Fibroblast of skin of right quadriceps (primary cell): ENCODE measurements around the gene PLA2G4B.

Source experiments
- DNase-seq: peaks from one replicate; pipeline ENCODE4 v3.0.0-alpha.2; 2013

Gene PLA2G4B

GRCh38 chr15:41851755-41852370, 13.2 kb downstream of the PLA2G4B start:
- DNase-seq: no peak

- DNase-seq: no peak
Observed at GRCh38 chr15:41852736-41853590, 14.3 kb downstream of the PLA2G4B start.

- no peak for DNase-seq
Observed at GRCh38 chr15:41853831-41854230, 15.2 kb downstream of the PLA2G4B start.

GRCh38 chr15:41854443-41854842, 15.8 kb downstream of the PLA2G4B start:
- no peak for DNase-seq

GRCh38 chr15:41855261-41855961, 16.8 kb downstream of the PLA2G4B start:
- DNase-seq: no peak

GRCh38 chr15:41856262-41856661, 17.6 kb downstream of the PLA2G4B start:
- no peak for DNase-seq

- DNase-seq: no peak
Observed at GRCh38 chr15:41856716-41857115, 18.1 kb downstream of the PLA2G4B start.

GRCh38 chr15:41857316-41857715, 18.7 kb downstream of the PLA2G4B start:
- DNase-seq: no peak

GRCh38 chr15:41858756-41859155, 20.1 kb downstream of the PLA2G4B start:
- no peak for DNase-seq

- no peak for DNase-seq
Observed at GRCh38 chr15:41860049-41860828, 21.6 kb downstream of the PLA2G4B start.

- no peak for DNase-seq
Observed at GRCh38 chr15:41861736-41862356, 23.2 kb downstream of the PLA2G4B start.

GRCh38 chr15:41862515-41863116, 24.0 kb downstream of the PLA2G4B start:
- no peak for DNase-seq

- no peak for DNase-seq
Observed at GRCh38 chr15:41865490-41866055, 26.9 kb downstream of the PLA2G4B start.

GRCh38 chr15:41866263-41866703, 27.6 kb downstream of the PLA2G4B start:
- no peak for DNase-seq

GRCh38 chr15:41866872-41867579, 28.4 kb downstream of the PLA2G4B start:
- DNase-seq: no peak

- no peak for DNase-seq
Observed at GRCh38 chr15:41868321-41868720, 29.7 kb downstream of the PLA2G4B start.

- DNase-seq: no peak
Observed at GRCh38 chr15:41869770-41870688, 31.4 kb downstream of the PLA2G4B start.

- DNase-seq: peak; percentile 56
Observed at GRCh38 chr15:41870689-41871081, 32.0 kb downstream of the PLA2G4B start.

GRCh38 chr15:41871175-41871905, 32.7 kb downstream of the PLA2G4B start:
- DNase-seq: no peak
